ENCODE results near the gene RALGAPA2.

The RALGAPA2 gene

GRCh38 chr20:20712474-20713243, at the start of gene RALGAPA2:
Gene RALGAPA2, minus strand, starts transcription at chr20:20712644. Its CDS starts 164 bp downstream, at chr20:20712480.
- DNase-seq (ENCODE audit: extremely low spot score), result peak; percentile 93
- TF ChIP-seq ELF4 (IDR thresholded peaks at IDR 0.05) (peak; percentile 40; the same call in 1 of the 2 replicates), CTBP1 (IDR thresholded peaks at IDR 0.05; ENCODE audit: borderline replicate concordance) (no peak), LEF1 (IDR thresholded peaks at IDR 0.05; ENCODE audit: borderline replicate concordance) (no peak), L3MBTL2 (conservative IDR thresholded peaks at IDR 0.05) (peak; percentile 54; the same call in 1 of the 2 replicates), ARNT (IDR thresholded peaks at IDR 0.05) (no peak), BHLHE40 (IDR thresholded peaks at IDR 0.05; ENCODE audit: borderline replicate concordance) (no peak)
- CTCF ChIA-PET, result interaction anchor here (1.2 kb wide), 1 partner anchor 108 kb away, joined by 3 read pairs; no protein-coding TSS in a partner anchor
- POLR2A ChIA-PET, result interaction anchor here (0.5 to 1.7 kb wide), 14 partner anchors 8 to 112 kb away, joined by 3 to 8 read pairs (median 4); no protein-coding TSS in a partner anchor

DNA sequence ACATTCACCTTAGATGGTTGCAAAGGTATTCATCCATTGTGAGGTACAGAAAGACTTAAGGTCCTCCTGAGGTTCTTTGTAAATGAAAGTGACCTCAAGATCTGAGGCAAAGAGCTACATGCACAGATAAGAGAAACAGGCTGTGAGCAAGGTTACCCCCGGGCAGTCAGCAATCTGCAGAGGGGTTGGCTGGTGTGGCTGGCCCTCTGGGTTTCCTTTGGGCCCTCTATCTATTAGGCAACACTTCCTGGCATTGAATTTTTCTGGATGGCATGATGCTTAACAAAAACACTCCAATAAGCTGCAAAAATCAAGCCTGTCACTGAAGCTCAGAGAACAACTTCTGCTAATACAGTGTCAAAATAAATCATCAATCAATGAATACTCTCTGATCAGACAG, 48.9 kb upstream of the RALGAPA2 start:
- no peak for DNase-seq (ENCODE audit: extremely low spot score)
- CTCF ChIA-PET, result no interaction called here
- POLR2A ChIA-PET, result interaction anchor here (1.0 kb wide), 1 partner anchor 49 kb away, joined by 5 read pairs; the partner anchor contains the start of gene RALGAPA2
- TF ChIP-seq CTBP1 (IDR thresholded peaks at IDR 0.05; ENCODE audit: borderline replicate concordance), result no peak
- TF ChIP-seq L3MBTL2 (conservative IDR thresholded peaks at IDR 0.05), result no peak
- TF ChIP-seq LEF1 (IDR thresholded peaks at IDR 0.05; ENCODE audit: borderline replicate concordance), result no peak
- TF ChIP-seq FOXM1 (IDR thresholded peaks at IDR 0.05; ENCODE audit: borderline replicate concordance), result no peak
- no peak for TF ChIP-seq ELF4 (IDR thresholded peaks at IDR 0.05)
- no peak for TF ChIP-seq BHLHE40 (IDR thresholded peaks at IDR 0.05; ENCODE audit: borderline replicate concordance)
- TF ChIP-seq ZNF384 (IDR thresholded peaks at IDR 0.05), result no peak
- TF ChIP-seq ARNT (IDR thresholded peaks at IDR 0.05), result no peak
- TF ChIP-seq NFRKB (IDR thresholded peaks at IDR 0.05), result no peak
- no peak for TF ChIP-seq FOXA1 (IDR thresholded peaks at IDR 0.05)
- no peak for TF ChIP-seq SP1 (IDR thresholded peaks at IDR 0.05)
- TF ChIP-seq TARDBP (IDR thresholded peaks at IDR 0.05), result no peak
- TF ChIP-seq, protein P1, sequence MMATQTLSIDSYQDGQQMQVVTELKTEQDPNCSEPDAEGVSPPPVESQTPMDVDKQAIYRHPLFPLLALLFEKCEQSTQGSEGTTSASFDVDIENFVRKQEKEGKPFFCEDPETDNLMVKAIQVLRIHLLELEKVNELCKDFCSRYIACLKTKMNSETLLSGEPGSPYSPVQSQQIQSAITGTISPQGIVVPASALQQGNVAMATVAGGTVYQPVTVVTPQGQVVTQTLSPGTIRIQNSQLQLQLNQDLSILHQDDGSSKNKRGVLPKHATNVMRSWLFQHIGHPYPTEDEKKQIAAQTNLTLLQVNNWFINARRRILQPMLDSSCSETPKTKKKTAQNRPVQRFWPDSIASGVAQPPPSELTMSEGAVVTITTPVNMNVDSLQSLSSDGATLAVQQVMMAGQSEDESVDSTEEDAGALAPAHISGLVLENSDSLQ (IDR thresholded peaks at IDR 0.05), result no peak

DNA sequence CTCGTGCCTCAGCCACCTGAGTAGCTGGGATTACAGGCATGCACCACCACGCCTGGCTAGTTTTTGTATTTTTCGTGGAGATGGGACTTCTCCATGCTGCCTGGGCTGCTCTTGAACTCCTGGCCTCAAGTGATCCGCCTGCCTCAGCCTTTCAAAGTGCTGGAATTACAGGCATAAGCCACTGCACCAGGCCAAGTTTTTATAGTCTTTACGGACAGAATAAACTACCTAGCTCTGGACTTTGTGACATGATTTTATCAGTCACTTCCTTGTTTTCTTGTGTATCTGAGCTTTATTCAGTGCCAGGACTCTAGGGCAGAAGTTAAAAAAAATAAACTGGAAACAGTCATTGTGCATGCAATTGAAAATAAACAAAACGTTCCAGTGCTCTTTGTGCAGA, 46.7 kb upstream of the RALGAPA2 start:
- CTCF ChIA-PET, result no interaction called here
- TF ChIP-seq HDGF (IDR thresholded peaks at IDR 0.05; ENCODE audit: borderline replicate concordance) (no peak), SUZ12 (IDR thresholded peaks at IDR 0.05) (no peak), FOXM1 (IDR thresholded peaks at IDR 0.05; ENCODE audit: borderline replicate concordance) (no peak), L3MBTL2 (conservative IDR thresholded peaks at IDR 0.05) (no peak), NFRKB (IDR thresholded peaks at IDR 0.05) (no peak), LEF1 (IDR thresholded peaks at IDR 0.05; ENCODE audit: borderline replicate concordance) (no peak), ZNF384 (IDR thresholded peaks at IDR 0.05) (no peak), TARDBP (IDR thresholded peaks at IDR 0.05) (no peak), SP1 (IDR thresholded peaks at IDR 0.05) (no peak), BHLHE40 (IDR thresholded peaks at IDR 0.05; ENCODE audit: borderline replicate concordance) (no peak), FOXA1 (IDR thresholded peaks at IDR 0.05) (no peak), CTBP1 (IDR thresholded peaks at IDR 0.05; ENCODE audit: borderline replicate concordance) (no peak), FOXK2 (IDR thresholded peaks at IDR 0.05) (no peak)
- TF ChIP-seq, protein P1 (IDR thresholded peaks at IDR 0.05), result no peak
- DNase-seq (ENCODE audit: extremely low spot score), result no peak
- POLR2A ChIA-PET, result no interaction called here

DNA sequence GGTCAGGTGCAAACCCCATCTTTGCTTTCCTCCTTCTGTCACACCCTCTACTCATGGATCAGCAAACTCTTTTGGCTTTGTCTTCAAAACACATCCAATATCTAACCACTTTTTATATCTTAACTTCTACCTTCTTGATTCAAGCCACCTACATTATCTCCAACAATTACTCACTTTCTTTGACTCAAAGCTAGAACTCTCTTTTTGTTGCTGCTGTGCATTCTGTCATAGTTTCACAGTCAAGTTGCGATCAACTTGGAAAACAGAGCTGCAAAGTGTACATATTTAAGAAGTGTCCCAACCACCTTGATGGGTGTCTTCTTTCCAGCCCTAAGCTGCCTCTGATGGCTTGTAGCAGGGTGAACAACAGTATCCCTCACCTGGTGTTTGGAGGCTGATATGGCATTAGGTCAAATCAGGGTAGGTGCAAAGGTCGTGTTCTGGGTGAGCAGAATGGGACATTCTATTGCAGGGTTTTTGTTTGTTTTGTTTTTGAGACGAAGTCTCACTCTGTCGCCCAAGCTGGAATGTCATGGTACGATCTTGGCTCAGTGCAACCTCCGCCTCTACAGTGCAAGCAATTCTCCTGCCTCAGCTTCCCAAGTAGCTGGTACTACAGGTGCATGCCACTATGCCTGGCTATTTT, 43.4 kb upstream of the RALGAPA2 start:
- CTCF ChIA-PET, result no interaction called here
- POLR2A ChIA-PET, result no interaction called here
- DNase-seq (ENCODE audit: extremely low spot score), result no peak
- no peak for TF ChIP-seq ARNT (IDR thresholded peaks at IDR 0.05)
- TF ChIP-seq BHLHE40 (IDR thresholded peaks at IDR 0.05; ENCODE audit: borderline replicate concordance), result no peak
- no peak for TF ChIP-seq NFRKB (IDR thresholded peaks at IDR 0.05)
- TF ChIP-seq LEF1 (IDR thresholded peaks at IDR 0.05; ENCODE audit: borderline replicate concordance), result no peak

GRCh38 chr20:20755231-20755630, 42.8 kb upstream of the RALGAPA2 start:
- CTCF ChIA-PET, result no interaction called here

DNA sequence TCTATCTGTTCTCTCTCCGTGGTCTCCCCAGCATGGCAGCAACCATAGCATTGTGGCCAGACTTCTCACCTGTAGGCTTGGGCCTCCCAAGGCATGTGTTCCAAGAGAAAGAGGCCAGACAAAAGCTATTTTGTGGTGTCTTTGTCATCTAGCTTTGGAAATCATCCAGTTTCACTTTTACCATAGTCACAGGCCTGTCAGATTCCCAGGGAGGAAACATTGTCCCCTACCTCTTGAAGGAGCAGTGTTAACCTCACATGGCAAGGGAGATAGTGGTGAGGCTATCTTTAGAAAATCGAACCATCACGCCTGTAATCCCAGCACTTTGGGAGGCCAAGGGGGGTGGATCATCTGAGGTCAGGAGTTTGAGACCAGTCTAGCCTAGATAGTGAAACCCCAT, 42.3 kb upstream of the RALGAPA2 start:
- no peak for DNase-seq (ENCODE audit: extremely low spot score)
- ChIA-PET POLR2A (no interaction called here), CTCF (no interaction called here)
- TF ChIP-seq BHLHE40 (IDR thresholded peaks at IDR 0.05; ENCODE audit: borderline replicate concordance) (no peak), ELF4 (IDR thresholded peaks at IDR 0.05) (no peak), SUZ12 (IDR thresholded peaks at IDR 0.05) (no peak), CTBP1 (IDR thresholded peaks at IDR 0.05; ENCODE audit: borderline replicate concordance) (no peak), FOXA1 (IDR thresholded peaks at IDR 0.05) (no peak)

More at GRCh38 chr20:20755231-20755630, 42.8 kb upstream of the RALGAPA2 start:
- DNase-seq (ENCODE audit: extremely low spot score), result no peak
- TF ChIP-seq FOXA1 (IDR thresholded peaks at IDR 0.05) (no peak), BHLHE40 (IDR thresholded peaks at IDR 0.05; ENCODE audit: borderline replicate concordance) (no peak), NFRKB (IDR thresholded peaks at IDR 0.05) (no peak), ELF4 (IDR thresholded peaks at IDR 0.05) (no peak), FOXM1 (IDR thresholded peaks at IDR 0.05; ENCODE audit: borderline replicate concordance) (no peak), SUZ12 (IDR thresholded peaks at IDR 0.05) (no peak), LEF1 (IDR thresholded peaks at IDR 0.05; ENCODE audit: borderline replicate concordance) (no peak), HDGF (IDR thresholded peaks at IDR 0.05; ENCODE audit: borderline replicate concordance) (no peak), FOXK2 (IDR thresholded peaks at IDR 0.05) (no peak)
- POLR2A ChIA-PET, result no interaction called here
